HEK293T (cell line): Measurements from ENCODE around the gene TARS3.

Experiments used
- BHLHE40 ChIP-seq: fragments of 450-650 bp; IDR thresholded peaks from 2 replicates; pipeline ENCODE4 v1.6.1; 2016; ENCODE audit warnings: mild to moderate bottlenecking, moderate library complexity, borderline replicate concordance
- CTBP1 ChIP-seq: fragments of 450-650 bp; IDR thresholded peaks from 2 replicates; pipeline ENCODE4 v1.6.1; 2016; ENCODE audit warnings: borderline replicate concordance
- ELF4 ChIP-seq: fragments of 450-650 bp; IDR thresholded peaks from 2 replicates; pipeline ENCODE4 v1.6.1; 2017; ENCODE audit warnings: antibody characterized with exemption
- FOXA1 ChIP-seq: fragments of 450-650 bp; IDR thresholded peaks from 2 replicates; pipeline ENCODE4 v1.6.1; 2016; ENCODE audit warnings: mild to moderate bottlenecking
- FOXK2 ChIP-seq: fragments of 450-650 bp; IDR thresholded peaks from 2 replicates; pipeline ENCODE4 v1.6.1; 2016; ENCODE audit warnings: mild to moderate bottlenecking
- FOXM1 ChIP-seq: fragments of 450-650 bp; IDR thresholded peaks from 2 replicates; pipeline ENCODE4 v1.6.1; 2017; ENCODE audit warnings: mild to moderate bottlenecking, borderline replicate concordance
- HDGF ChIP-seq: fragments of 450-650 bp; IDR thresholded peaks from 2 replicates; pipeline ENCODE4 v1.6.1; 2017; ENCODE audit warnings: antibody characterized with exemption, borderline replicate concordance
- L3MBTL2 ChIP-seq: fragments of 450-650 bp; conservative IDR thresholded peaks from 2 replicates; pipeline ENCODE4 v1.6.1; 2016; ENCODE audit warnings: mild to moderate bottlenecking
- LEF1 ChIP-seq: fragments of 450-650 bp; IDR thresholded peaks from 2 replicates; pipeline ENCODE4 v1.6.1; 2017; ENCODE audit warnings: mild to moderate bottlenecking, borderline replicate concordance
- NFRKB ChIP-seq: fragments of 450-650 bp; IDR thresholded peaks from 2 replicates; pipeline ENCODE4 v1.6.1; 2016; ENCODE audit warnings: mild to moderate bottlenecking, moderate library complexity
- SP1 ChIP-seq: fragments of 450-650 bp; IDR thresholded peaks from 2 replicates; pipeline ENCODE4 v1.6.1; 2017
- SUZ12 ChIP-seq: fragments of 450-650 bp; IDR thresholded peaks from 2 replicates; pipeline ENCODE4 v1.6.1; 2016; ENCODE audit warnings: mild to moderate bottlenecking
- ZNF384 ChIP-seq: fragments of 450-650 bp; IDR thresholded peaks from 2 replicates; pipeline ENCODE4 v1.6.1; 2016

GRCh38 chr15:101733545-101733944 lies 9.3 kb upstream of the TARS3 start:
- TF ChIP-seq CTBP1 = no peak
- no peak for TF ChIP-seq NFRKB
- no peak for TF ChIP-seq FOXK2
- no peak for TF ChIP-seq HDGF
- no peak for TF ChIP-seq SP1
- TF ChIP-seq FOXA1 = no peak
- TF ChIP-seq SUZ12 = no peak
- TF ChIP-seq ELF4 = no peak
- TF ChIP-seq LEF1 = no peak
- no peak for TF ChIP-seq BHLHE40
- no peak for TF ChIP-seq FOXM1
- no peak for TF ChIP-seq ZNF384
- TF ChIP-seq L3MBTL2 = no peak
